Cardiac muscle cell (in vitro differentiated cells and primary cell): ENCODE results near the gene ZFAND3. TPM values are rescaled to one million over a fixed set of nuclear protein-coding genes. Genes with fewer than 3 reads are reported as not detected.

Source experiments
- DNase-seq, 2 donors: peaks; one replicate each; pipeline versions ENCODE4 v3.0.0 to v3.0.0-alpha.2; 2010 to 2017; ENCODE audit warnings: low read depth in 1 of 2, low spot score in 1 of 2
- H3K27ac ChIP-seq: fragments of 200-600 bp; sonication (generic); 2 replicates; pipeline ENCODE4 v1.5.1; 2016
- H3K27me3 ChIP-seq: fragments of 200-600 bp; sonication (generic); 2 replicates; pipeline ENCODE4 v1.6.0; 2016; ENCODE audit warnings: control low read depth
- H3K36me3 ChIP-seq: fragments of 200-600 bp; sonication (generic); 2 replicates; pipeline ENCODE4 v1.5.1; 2016; ENCODE audit warnings: control low read depth
- H3K4me1 ChIP-seq: fragments of 200-600 bp; sonication (generic); 2 replicates; pipeline ENCODE4 v1.8.1; 2017; ENCODE audit warnings: low read depth, mild to moderate bottlenecking, mixed run types
- H3K4me3 ChIP-seq: fragments of 200-600 bp; sonication (generic); 2 replicates; pipeline ENCODE4 v1.5.1; 2016; ENCODE audit warnings: mild to moderate bottlenecking
- H3K9me3 ChIP-seq: fragments of 200-600 bp; sonication (generic); 2 replicates; pipeline ENCODE4 v1.5.1; 2017; ENCODE audit warnings: low read depth, mild to moderate bottlenecking, control low read depth
- polyA plus RNA-seq: library from polyadenylated mRNA; unstranded; fragments of >200 nt; fragmentation: Nextera tagmentation; extraction: Ambion mirVana; gene quantifications from 2 replicates; pipeline ENCODE4 v1.2.1, GENCODE V29; 2016
- total RNA-seq: library from RNA; depleted of rRNA; stranded (reverse); fragments of >200 nt; gene quantifications from 2 replicates; pipeline ENCODE4 v1.2.3, GENCODE V29; 2016
- TF ChIP-seq, protein P1 (sequence below): IDR thresholded peaks from 2 replicates; pipeline ENCODE4 v1.5.1; 2012; ENCODE audit warnings: low read depth, mild to moderate bottlenecking, low read length

Gene ZFAND3
- total and polyA plus RNA-seq, 2 experiments from 2014 or later = 49.9 to 68.0 TPM

DNA sequence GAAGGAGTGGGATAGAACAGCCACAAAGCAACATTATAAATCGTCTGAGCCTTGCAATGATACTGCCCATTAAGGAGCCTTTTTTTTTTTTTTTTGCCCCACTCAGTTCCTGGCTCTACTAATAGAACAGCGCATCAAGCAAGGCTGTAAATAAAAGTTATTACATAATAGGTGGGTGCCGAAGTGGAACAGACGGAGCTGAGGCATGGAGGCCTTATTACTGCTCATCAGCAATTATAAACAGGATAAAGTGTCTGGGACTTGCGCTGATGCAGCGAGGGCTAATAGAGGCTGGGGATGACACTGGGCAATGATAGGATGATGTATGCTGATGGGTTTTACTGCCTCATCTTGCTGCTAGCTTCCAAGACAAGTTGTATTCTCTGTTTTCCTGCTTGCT, 272.1 kb downstream of the ZFAND3 start:
- H3K36me3 ChIP-seq = no peaks in the 10 kb centered on the region
- H3K9me3 ChIP-seq = no peaks in the 10 kb centered on the region
- TF ChIP-seq, protein P1, sequence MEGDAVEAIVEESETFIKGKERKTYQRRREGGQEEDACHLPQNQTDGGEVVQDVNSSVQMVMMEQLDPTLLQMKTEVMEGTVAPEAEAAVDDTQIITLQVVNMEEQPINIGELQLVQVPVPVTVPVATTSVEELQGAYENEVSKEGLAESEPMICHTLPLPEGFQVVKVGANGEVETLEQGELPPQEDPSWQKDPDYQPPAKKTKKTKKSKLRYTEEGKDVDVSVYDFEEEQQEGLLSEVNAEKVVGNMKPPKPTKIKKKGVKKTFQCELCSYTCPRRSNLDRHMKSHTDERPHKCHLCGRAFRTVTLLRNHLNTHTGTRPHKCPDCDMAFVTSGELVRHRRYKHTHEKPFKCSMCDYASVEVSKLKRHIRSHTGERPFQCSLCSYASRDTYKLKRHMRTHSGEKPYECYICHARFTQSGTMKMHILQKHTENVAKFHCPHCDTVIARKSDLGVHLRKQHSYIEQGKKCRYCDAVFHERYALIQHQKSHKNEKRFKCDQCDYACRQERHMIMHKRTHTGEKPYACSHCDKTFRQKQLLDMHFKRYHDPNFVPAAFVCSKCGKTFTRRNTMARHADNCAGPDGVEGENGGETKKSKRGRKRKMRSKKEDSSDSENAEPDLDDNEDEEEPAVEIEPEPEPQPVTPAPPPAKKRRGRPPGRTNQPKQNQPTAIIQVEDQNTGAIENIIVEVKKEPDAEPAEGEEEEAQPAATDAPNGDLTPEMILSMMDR = no peak
- H3K27ac ChIP-seq = no peak overlapping the region
- DNase-seq = no peak
- H3K4me3 ChIP-seq = no peak overlapping the region
- H3K27me3 ChIP-seq = no peaks in the 10 kb centered on the region
- H3K4me1 ChIP-seq = peaks cover 23% of the 10 kb centered on the region

DNA sequence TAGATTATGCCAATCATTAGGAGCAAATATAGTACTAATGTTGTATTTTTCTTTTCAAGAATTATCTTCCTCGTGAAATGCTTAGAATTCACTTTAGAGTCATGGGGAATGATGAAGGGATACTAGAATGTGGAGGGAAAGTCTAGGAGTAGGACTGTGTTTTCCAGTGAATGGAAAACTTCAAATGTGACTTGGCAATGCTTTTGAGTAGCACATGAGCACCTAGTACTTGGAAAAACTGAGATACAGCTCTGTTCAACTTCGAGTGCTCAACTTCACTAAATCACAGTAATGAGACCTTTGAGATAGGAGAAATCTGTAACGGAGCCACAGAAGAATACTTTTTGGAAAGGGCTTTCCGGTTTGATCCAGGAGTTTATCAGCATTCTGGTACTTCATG, 272.9 kb downstream of the ZFAND3 start:
- H3K36me3 ChIP-seq = no peaks in the 10 kb centered on the region
- H3K27ac ChIP-seq = no peak overlapping the region
- no peak overlapping the region for H3K4me3 ChIP-seq
- H3K9me3 ChIP-seq = no peaks in the 10 kb centered on the region
- peaks cover 23% of the 10 kb centered on the region for H3K4me1 ChIP-seq
- H3K27me3 ChIP-seq = no peaks in the 10 kb centered on the region
- TF ChIP-seq, protein P1 = no peak
- no peak for DNase-seq

DNA sequence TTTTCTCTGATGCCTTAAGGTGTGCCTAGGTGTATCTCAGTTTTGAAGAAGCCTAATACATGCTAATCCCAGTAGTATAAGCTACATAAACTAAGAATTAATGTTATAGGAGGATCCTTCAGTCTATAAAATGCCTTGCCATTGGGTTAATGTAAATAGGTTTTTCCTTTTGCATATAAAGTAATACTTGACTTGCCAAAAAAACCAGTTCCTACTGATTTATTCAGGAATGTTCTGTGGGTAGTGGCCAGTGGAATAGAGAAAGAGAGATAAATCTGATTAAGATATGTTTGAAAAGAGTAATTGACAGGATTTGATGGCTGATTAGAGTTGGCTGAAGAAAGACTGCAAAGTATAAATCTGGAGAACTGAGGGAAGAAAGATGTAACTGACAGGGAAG, 273.4 kb downstream of the ZFAND3 start:
- Histone ChIP-seq H3K27ac (no peak overlapping the region), H3K4me1 (peaks cover 23% of the 10 kb centered on the region), H3K27me3 (no peaks in the 10 kb centered on the region), H3K9me3 (no peaks in the 10 kb centered on the region), H3K4me3 (no peak overlapping the region), H3K36me3 (no peaks in the 10 kb centered on the region)
- DNase-seq = no peak
- TF ChIP-seq, protein P1 = no peak

DNA sequence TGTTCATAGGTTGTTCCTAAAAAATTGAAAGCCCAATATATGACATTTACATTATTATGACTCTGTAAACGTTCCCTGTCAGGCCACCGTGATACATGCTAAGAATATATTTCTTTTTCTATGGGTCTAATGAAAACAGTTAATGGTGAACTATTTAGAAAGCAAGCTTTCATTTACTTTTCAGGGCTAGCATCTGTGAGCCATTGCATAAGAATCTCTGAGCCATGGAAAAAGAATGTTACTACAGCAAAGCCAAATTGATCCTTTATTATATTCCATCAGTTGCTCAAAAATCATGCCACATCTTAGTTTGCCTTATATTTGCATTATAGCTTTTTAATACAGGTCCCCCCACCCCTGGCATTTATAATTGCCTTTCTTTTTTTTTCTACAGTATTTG, 275.5 kb downstream of the ZFAND3 start:
- H3K9me3 ChIP-seq = no peaks in the 10 kb centered on the region
- peak in 1 of 2 donors; percentile 38 for DNase-seq
- TF ChIP-seq, protein P1 = no peak
- no peaks in the 10 kb centered on the region for H3K36me3 ChIP-seq
- no peak overlapping the region for H3K27ac ChIP-seq
- no peaks in the 10 kb centered on the region for H3K27me3 ChIP-seq
- H3K4me1 ChIP-seq = peaks cover 23% of the 10 kb centered on the region
- no peak overlapping the region for H3K4me3 ChIP-seq

DNA sequence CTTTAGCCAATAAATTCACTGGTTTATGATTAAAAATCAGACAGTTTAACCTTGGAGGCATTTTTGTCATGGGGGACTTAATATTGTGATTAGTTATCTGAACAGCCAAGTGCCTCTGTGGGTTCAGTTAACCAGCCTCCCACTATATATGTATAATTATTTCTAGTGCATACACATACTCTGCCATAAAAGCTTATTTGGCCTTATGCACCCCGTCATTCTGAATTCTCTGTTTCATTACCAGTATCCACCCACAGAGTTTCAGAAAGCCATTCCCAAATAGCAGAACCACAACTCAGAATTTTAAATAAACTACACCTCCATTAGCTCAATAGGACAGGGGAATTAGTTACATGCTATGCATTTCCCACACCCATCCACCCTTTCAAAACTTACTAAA, 279.7 kb downstream of the ZFAND3 start:
- TF ChIP-seq, protein P1 = no peak
- Histone ChIP-seq H3K27me3 (no peaks in the 10 kb centered on the region), H3K9me3 (no peaks in the 10 kb centered on the region), H3K36me3 (no peaks in the 10 kb centered on the region), H3K4me3 (no peak overlapping the region), H3K4me1 (peaks cover 7% of the 10 kb centered on the region), H3K27ac (no peak overlapping the region)
- DNase-seq = no peak

DNA sequence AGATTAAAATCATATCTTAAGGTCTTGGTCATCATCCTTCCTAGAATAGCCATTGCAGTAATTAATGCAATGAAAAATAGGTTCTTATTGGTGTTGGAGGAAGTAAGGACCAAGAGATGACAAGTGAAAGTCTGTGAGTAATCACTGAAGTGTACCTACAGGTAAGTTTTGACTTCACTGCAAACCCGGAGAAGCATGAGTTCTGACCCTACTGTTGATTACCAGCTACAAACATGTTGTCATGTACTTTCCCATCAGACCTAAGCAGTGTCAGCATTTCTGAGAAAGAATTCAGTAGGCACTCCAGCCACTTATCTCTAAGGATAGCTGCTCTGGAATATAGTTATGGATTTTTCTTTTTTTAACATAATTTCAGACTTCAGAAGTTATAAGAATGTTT, 280.9 kb downstream of the ZFAND3 start:
- TF ChIP-seq, protein P1 = no peak
- DNase-seq = no peak
- peaks cover 7% of the 10 kb centered on the region for H3K4me1 ChIP-seq

More for the DNA sequence above, 280.9 kb downstream of the ZFAND3 start:
- no peaks in the 10 kb centered on the region for H3K27me3 ChIP-seq
- no peaks in the 10 kb centered on the region for H3K36me3 ChIP-seq
- H3K27ac ChIP-seq = no peak overlapping the region
- H3K9me3 ChIP-seq = no peaks in the 10 kb centered on the region
- H3K4me3 ChIP-seq = no peak overlapping the region
